HuH-7.5 (cell line): ENCODE data around the gene ATP23.
A peak's percentile ranks its signal among the peaks of the same experiment; 100 is the strongest.

Experiments used
- DNase-seq: peaks from one replicate; pipeline ENCODE4 v3.0.0; 2011; ENCODE audit warnings: low spot score

Gene ATP23

DNA sequence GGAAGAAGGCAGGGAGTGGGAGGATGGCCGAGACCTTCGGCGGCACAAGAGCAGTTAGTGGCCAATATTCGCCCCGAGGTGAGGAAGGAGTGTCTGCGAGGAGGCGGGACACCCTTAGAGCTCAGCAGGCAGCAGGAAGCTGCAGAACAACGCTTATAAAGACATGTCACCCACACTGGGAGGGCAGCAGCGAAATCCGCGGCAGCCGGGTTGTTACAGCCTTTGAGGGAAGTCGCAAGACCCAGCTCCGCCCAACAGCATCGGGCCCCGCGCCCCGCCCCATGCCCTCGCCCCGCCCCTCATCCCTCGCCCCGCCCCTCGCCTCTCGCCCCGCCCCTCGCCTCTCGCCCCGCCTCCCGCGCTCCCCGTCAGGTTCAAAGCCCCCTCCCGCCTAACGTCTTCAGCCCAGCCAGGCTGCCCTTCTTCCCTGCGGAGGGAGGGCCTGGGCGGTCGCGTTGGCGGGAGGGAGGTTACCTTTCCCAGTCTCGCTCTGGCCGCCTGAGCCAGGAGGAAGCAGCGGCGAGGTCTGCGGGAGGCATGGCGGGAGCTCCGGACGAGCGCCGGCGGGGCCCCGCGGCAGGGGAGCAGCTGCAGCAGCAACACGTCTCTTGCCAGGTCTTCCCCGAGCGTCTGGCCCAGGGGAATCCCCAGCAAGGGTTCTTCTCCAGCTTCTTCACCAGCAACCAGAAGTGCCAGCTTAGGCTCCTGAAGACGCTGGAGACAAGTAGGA is at the start of gene ATP23:
TSS of gene ATP23 (plus strand) at position 403 of the 730 bp plus-strand sequence. CDS start at position 538, 135 bp downstream.
- DNase-seq, result peak; percentile 82

DNA sequence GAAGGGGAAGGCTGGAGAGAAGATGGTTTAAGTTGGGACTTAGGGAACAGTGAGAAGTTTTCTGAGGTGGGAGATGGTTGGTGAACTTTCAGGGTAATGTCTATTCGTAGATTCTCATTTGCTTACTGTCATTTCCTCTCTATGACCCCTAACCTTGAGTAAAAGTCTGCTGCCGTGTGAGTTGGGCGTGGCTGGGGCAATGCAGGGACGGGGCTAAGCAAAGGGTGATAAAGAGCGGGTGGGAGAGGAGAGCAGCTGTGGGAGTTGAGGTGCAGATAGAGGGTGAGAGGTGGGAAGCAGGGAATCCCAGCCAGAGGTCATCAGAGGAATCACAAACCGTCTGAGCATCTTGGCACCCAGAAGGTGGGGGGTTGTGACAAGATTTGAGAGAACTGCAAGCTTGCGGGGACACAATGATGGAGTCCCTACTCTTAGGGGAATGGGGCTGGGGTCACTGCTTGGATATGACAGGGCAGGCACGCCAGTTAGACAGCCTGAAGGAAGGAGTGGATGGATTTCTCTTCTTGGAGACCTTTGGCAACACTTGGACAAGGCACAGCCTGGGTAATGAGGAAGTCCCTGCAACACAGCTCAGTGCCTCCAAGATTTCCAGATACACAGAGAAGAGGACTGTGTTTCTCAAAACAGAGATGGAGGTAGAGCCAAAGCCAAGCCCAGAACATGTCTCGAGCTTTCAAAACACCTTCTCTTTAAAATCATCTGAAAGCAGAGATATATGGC is 49.0 kb upstream of the ATP23 start:
- no peak for DNase-seq

GRCh38 chr12:57893431-57894353 is 47.7 kb upstream of the ATP23 start:
- DNase-seq, result peak; percentile 38

- DNase-seq, result no peak
Observed at GRCh38 chr12:57894399-57895292, 46.7 kb upstream of the ATP23 start.

DNA sequence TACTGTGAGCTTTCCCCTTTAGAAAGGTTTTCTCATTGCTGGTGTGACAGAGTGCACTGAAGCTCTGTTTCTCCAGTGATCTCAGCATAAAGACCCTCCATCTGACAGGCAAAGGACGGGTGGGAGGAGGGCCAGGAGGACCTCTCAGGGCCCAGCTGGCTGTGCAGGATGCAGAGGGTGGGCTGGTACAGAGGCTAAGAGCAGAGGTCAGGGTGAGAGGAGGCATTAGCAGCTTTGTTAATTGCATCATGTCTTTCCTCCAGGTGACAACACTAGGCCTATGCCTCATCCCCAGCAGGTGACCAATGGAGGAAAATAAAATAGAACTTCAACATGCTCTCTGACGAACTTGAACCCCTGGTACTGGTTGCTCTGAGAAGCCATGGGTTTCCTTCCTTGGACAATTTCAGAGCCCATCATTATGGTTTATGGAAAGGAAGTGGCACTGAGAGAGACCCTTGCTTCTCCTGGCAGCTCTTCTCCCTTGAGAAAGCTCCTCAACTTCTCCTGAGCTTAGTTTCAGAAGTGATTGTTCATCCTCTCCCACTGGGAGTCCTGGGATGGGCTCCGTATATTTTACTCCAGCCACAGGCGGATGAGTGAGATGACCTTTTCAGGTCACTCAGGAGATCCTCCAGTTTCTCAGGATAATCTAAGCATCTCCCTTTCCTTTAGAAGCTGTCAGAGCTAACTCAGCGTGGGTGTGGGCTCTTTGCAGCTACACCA is 45.8 kb upstream of the ATP23 start:
- DNase-seq, result no peak

DNA sequence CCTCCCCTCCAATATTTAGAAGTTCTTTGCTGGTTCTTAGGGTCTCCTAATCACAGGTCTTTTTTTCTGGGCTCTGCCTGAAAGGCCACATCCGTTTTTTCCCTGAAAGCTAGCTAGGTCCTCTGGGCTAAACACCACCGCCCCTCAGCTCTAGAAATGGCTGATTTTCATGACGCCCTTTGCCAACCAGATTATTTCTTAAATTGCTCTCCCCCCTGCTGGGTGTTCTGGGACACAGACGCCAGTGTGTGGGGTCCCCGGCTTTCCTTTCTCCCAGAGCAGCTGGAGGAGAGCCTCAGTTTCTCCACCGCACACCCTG is 45.3 kb upstream of the ATP23 start:
- DNase-seq, result no peak

DNA sequence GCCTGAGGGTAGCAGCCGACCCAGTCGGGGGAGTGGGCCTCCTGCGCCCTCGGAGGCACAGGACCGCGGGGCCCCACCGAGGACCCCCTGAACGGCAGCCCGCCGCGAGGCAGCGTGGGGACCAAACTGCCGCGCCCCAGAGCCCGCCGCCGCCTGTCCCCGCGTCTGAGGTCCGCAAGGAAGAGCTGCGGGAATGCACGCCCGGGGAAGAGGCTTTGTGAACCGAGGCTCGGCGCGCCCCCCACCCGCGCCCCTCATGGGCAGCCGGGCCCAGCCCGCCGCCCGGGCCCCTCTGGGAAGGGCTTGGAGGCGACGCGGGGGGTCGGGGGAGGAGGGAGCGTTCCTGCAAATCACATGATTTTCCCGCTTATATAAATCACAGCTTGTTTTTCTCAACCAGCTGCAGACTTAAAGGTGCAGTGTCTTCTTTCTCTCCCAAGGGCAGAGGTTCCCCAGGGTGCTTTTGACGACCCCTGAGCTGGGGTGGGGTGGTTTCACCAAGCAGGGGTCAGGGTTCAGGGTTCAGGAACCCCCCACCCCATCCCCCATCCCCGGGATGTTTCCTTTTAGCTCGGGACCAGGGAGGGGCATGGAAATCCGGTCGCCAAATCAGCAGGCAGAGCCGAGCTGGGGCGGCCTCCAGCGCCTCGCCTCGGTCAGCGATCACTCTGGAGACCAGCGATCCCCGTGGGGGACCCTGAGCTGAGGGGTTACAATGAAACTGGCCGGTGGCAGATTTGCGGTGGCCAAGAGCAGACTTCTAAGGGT is 44.7 kb upstream of the ATP23 start:
- DNase-seq, result peak; percentile 60

GRCh38 chr12:57897286-57897974 is 43.9 kb upstream of the ATP23 start:
- no peak for DNase-seq

DNA sequence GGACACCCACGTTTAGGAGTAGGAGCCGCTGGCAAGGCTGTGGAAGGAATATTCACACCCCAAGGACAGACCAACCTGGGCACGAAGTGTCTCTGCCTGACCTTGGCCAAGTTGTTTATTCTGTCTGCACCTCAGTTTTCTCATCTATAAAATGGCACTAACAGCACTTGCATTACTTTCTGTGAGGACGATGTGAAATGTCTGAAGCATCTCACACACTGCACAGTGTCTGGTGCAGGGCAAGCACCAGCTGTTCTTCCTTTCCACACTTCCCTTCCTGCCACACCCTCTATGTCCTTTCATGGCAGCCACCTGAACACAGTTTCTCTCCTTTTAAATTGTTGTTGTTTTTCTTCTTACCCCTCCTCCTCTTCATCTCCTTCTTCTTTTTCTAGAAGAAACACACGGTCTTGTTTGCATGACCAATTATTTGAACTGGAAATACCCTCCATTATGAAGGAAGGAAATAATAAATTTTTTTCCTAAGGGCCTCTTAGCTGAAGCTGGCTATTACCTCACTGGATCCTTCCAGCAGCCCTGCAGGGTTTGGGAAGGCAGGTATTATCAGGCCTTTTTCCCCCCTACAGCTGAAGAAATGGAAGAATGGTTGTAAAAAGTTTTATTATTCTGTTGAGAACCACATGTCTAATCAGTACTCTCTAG is 42.9 kb upstream of the ATP23 start:
- DNase-seq, result no peak

DNA sequence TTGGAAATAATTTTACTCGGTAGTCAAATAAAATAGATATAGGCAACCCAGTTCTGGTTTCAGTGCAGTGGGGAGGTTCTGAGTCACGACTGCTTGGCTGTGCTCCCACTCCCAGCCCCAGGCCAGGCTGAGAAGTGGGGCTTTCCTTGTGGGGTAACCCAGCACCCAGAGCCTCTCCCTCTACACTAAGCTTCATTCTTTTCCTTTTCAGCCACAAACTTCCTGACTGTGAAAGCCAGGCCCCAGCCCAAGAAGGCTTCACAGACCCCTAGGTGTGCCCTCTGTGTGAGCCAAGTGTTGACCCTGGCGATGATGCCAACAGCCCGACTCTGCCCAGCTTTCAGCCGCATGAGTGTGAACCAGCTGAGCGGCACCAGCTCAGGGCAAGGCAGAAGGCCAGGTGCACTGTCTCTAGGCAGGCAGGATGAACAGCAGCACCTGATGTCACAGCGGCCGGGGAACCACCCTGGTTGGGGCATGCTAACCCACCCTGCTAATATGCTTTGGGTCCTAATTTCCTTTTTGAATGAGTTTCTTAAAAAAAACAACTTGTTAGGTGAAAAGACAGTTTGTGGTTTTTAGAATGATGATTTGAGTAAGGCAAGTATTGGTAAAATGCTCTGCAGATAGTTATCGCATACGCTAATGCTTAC is 42.2 kb upstream of the ATP23 start:
- no peak for DNase-seq

GRCh38 chr12:57902478-57902969 is 38.8 kb upstream of the ATP23 start:
- DNase-seq, result no peak

DNA sequence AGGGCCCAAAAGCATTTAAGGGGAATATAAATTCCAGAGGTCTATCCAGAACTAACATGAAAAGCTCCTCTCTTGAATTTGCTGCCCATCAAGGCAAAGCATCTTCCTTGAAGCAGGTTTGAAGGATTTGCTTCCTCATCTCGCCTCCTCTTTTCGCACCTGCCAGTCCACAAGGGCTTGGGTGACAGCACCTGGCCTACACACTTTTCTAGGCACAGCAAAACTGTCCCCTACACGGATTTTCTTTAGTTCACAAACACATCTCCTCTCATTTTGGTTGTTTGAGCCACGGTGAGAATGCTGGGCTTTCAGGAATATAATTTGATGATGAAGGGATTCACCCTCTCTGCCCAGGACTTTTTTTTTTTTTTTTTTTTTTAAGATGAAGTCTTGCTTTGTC is 36.9 kb upstream of the ATP23 start:
- DNase-seq, result no peak

GRCh38 chr12:57904848-57905811 is 36.2 kb upstream of the ATP23 start:
- peak; percentile 59 for DNase-seq

GRCh38 chr12:57905812-57906475 is 35.4 kb upstream of the ATP23 start:
- no peak for DNase-seq

DNA sequence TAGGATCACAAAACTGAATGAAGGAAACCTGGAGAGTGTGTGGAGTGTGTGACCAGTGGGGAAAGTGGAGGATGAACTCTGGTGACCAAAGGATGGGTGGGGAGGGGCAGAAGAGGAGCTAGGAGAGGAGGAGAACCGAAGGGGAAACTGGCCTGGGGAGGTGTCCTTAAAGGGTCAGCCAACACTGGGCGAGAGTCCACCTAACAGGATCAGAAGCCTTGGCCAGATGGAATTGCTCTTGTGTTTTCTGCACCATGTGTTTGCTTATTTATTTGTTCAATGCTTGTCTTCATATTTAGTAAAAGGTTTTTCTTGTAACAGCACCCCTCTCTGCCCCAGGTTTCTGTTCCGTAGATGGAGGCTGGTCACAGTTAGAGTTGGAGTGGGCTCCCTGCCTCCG is 34.5 kb upstream of the ATP23 start:
- no peak for DNase-seq

DNA sequence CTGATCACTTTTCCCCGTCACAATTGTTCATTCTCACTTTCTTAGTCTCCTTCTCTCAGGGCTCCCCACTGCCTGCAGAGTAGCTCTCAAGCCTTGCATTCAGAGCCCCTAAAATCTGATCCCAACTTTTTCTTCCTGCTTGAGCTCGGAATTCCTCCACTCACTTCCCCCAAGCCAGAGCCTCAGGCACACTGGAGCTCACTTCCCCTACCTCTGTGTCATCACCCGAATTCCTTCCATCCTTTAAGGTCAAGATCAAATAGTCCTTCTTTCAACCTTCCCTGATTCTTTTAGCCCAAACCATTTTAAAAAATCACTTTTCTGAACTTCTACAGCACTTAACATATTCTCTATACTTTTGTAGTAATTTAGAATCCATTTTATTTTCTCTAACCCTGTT is 34.1 kb upstream of the ATP23 start:
- DNase-seq, result no peak

DNA sequence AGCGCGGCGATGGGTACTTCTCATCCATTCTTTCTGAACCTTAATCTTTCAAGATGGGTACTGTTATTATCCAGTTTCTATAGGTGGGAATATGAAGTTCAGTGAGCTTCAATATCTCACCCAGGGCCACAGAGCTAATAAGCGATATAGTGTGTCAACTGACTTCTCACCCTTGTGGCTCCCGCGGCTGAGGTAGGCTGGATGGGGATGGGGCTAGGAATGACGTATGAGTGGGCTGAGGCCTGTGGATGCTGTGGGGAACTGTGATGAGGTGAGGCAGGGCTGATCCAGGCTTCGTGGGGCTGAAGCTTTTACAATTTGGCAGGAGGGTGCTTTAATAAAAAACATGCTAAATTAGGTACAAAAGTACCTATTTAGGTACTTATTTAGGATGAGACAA is 32.9 kb upstream of the ATP23 start:
- no peak for DNase-seq
